CD14-positive monocyte (primary cell): Measurements from ENCODE around the gene HLA-DOB. TPM values are rescaled to one million over a fixed set of nuclear protein-coding genes. Genes with fewer than 3 reads are reported as not detected.

Experiments
- DNase-seq, 3 donors: peaks; one replicate each; pipeline ENCODE4 v3.0.0-alpha.2; 2011 to 2022
- H2AFZ ChIP-seq: 2 replicates; pipeline ENCODE4 v1.6.0; 2012; ENCODE audit warnings: mild to moderate bottlenecking, low read depth, low read length, inconsistent platforms; ENCODE audit not compliant: insufficient read depth, poor library complexity, severe bottlenecking
- H3K27ac ChIP-seq, 2 donors: 1 replicate in 1 of 2; 2 replicates in 1 of 2; pipeline ENCODE4 v1.5.1; 2012 to 2013; ENCODE audit warnings: low read length in 2 of 2, control low read depth in 1 of 2, inconsistent platforms in 1 of 2, low read depth in 1 of 2, mild to moderate bottlenecking in 1 of 2
- H3K27me3 ChIP-seq, 2 donors: one replicate each; pipeline versions ENCODE4 v1.6.0 to v1.6.1; 2011 to 2013; ENCODE audit warnings: low read length in 2 of 2; ENCODE audit not compliant: control insufficient read depth in 2 of 2, insufficient read depth in 2 of 2
- H3K36me3 ChIP-seq, 2 donors: replicated peaks in 1 of 2; 1 replicate in 1 of 2; 2 replicates in 1 of 2; pipeline versions ENCODE4 v1.5.1 to v1.6.1; 2012 to 2013; ENCODE audit warnings: low read length in 2 of 2, control low read depth in 1 of 2, inconsistent platforms in 1 of 2, mild to moderate bottlenecking in 1 of 2; ENCODE audit not compliant: insufficient read depth in 2 of 2, control insufficient read depth in 1 of 2
- H3K4me1 ChIP-seq, 2 donors: 1 replicate in 1 of 2; 2 replicates in 1 of 2; pipeline versions ENCODE4 v1.5.1 to v1.6.1; 2012 to 2013; ENCODE audit warnings: low read length in 2 of 2, control low read depth in 1 of 2, inconsistent platforms in 1 of 2, mild to moderate bottlenecking in 1 of 2, moderate library complexity in 1 of 2; ENCODE audit not compliant: insufficient read depth in 2 of 2, control insufficient read depth in 1 of 2
- H3K4me2 ChIP-seq: replicated peaks from 2 replicates; pipeline ENCODE3; 2012; ENCODE audit warnings: low read length, moderate library complexity, mild to moderate bottlenecking; ENCODE audit not compliant: poor library complexity, severe bottlenecking; ENCODE audit errors: extremely low read depth
- H3K4me3 ChIP-seq, 3 experiments: fragments of 200-600 bp in 1 of 3; sonication (generic) in 1 of 3; replicated peaks in 1 of 3; 1 replicate in 2 of 3; 2 replicates in 1 of 3; pipeline ENCODE4 v1.5.1; 2011 to 2013; ENCODE audit warnings: low read length in 3 of 3, mild to moderate bottlenecking in 3 of 3, control low read depth in 2 of 3, low read depth in 2 of 3, inconsistent platforms in 1 of 3, moderate library complexity in 1 of 3
- H3K79me2 ChIP-seq: 2 replicates; pipeline ENCODE4 v1.6.0; 2012; ENCODE audit warnings: mild to moderate bottlenecking, control low read depth, inconsistent platforms, low read length, moderate library complexity; ENCODE audit not compliant: insufficient read depth
- H3K9ac ChIP-seq: 2 replicates; pipeline ENCODE4 v1.6.0; 2017; ENCODE audit warnings: low read length, mild to moderate bottlenecking; ENCODE audit not compliant: insufficient read depth, poor library complexity, severe bottlenecking
- H3K9me3 ChIP-seq, 2 donors: replicated peaks in 1 of 2; 1 replicate in 1 of 2; 2 replicates in 1 of 2; pipeline versions ENCODE4 v1.5.1 to v1.6.1; 2012 to 2013; ENCODE audit warnings: low read length in 2 of 2, control low read depth in 1 of 2; ENCODE audit not compliant: control insufficient read depth in 1 of 2, insufficient read depth in 1 of 2
- H4K20me1 ChIP-seq: 2 replicates; pipeline ENCODE4 v1.6.0; 2012; ENCODE audit warnings: mild to moderate bottlenecking, low read length, control low read depth, moderate library complexity; ENCODE audit not compliant: insufficient read depth
- H3K27ac Mint-ChIP-seq, 7 donors: one replicate each; pipeline ENCODE4 v1.8.0; 2020; ENCODE audit warnings: mild to moderate bottlenecking in 7 of 7, mixed read lengths in 7 of 7, moderate library complexity in 6 of 7, inconsistent platforms in 2 of 7
- H3K27me3 Mint-ChIP-seq, 3 donors: one replicate each; pipeline ENCODE4 v1.8.0; 2021 to 2022; ENCODE audit warnings: low read depth in 3 of 3, mild to moderate bottlenecking in 3 of 3, mixed read lengths in 3 of 3, moderate library complexity in 3 of 3, inconsistent platforms in 1 of 3
- H3K36me3 Mint-ChIP-seq, 2 donors: one replicate each; pipeline ENCODE4 v1.8.0; 2020; ENCODE audit warnings: mixed read lengths in 2 of 2, inconsistent platforms in 1 of 2, mild to moderate bottlenecking in 1 of 2
- H3K4me1 Mint-ChIP-seq: one replicate; pipeline ENCODE4 v1.8.0; 2020; ENCODE audit warnings: mild to moderate bottlenecking, mixed read lengths
- H3K4me3 Mint-ChIP-seq, 2 donors: one replicate each; pipeline ENCODE4 v1.8.0; 2020; ENCODE audit warnings: mild to moderate bottlenecking in 2 of 2, mixed read lengths in 2 of 2, moderate library complexity in 1 of 2
- H3K9me3 Mint-ChIP-seq, 7 donors: one replicate each; pipeline ENCODE4 v1.8.0; 2020 to 2022; ENCODE audit warnings: mixed read lengths in 7 of 7, mild to moderate bottlenecking in 6 of 7, moderate library complexity in 6 of 7, inconsistent platforms in 2 of 7
- WGBS: methylation state at CpG from one replicate; pipeline ENCODE4 v1.1.5; 2013; ENCODE audit warnings: missing lambda C conversion rate; ENCODE audit not compliant: insufficient coverage; 5-methylcytosine and 5-hydroxymethylcytosine counted together
- intact Hi-C, 2 donors: fragments of 100-400 bp; cut with micrococcal nuclease; formaldehyde crosslinking; loops; one replicate each; pipeline versions ENCODE4 v1.15.0 to v1.15.1; 2023
- polyA plus RNA-seq, 3 donors: library from polyadenylated mRNA; depleted of rRNA in 1 of 3; unstranded in 2 of 3; stranded (reverse) in 1 of 3; fragments of 300-500 nt in 2 of 3; fragments of >200 nt in 1 of 3; fragmentation: Illumina TruSeq in 2 of 3; gene quantifications; 1 replicate in 2 of 3; 2 replicates in 1 of 3; pipeline ENCODE4 v1.2.3, GENCODE V29; 2012 to 2021
- TF ChIP-seq, protein P1 (sequence below): fragments of 200-600 bp; IDR thresholded peaks from one replicate; pipeline ENCODE4 v1.8.0; 2022; ENCODE audit warnings: antibody characterized with exemption, mild to moderate bottlenecking

HLA-DOB gene
- polyA plus RNA-seq, 3 donors, result 0.25 to 6.2 (median 0.64) TPM

- Histone ChIP-seq H3K79me2 (peaks cover 13% of the 10 kb centered on the region), H3K4me1 (peaks cover 4 to 5% of the 10 kb centered on the region in 2 donors), H4K20me1 (peaks cover 25% of the 10 kb centered on the region), H3K4me2 (no peak overlapping the region), H3K9me3 (no peaks in the 10 kb centered on the region), H3K27ac (no peak overlapping the region), H3K36me3 (peaks cover 93 to 98% of the 10 kb centered on the region in 2 donors), H3K27me3 (no peaks in the 10 kb centered on the region), H2AFZ (no peak overlapping the region), H3K9ac (no peak overlapping the region), H3K4me3 (no peak overlapping the region)
- 97% methylated on average over 13 of the region's 13 CpGs for WGBS
- TF ChIP-seq, protein P1, sequence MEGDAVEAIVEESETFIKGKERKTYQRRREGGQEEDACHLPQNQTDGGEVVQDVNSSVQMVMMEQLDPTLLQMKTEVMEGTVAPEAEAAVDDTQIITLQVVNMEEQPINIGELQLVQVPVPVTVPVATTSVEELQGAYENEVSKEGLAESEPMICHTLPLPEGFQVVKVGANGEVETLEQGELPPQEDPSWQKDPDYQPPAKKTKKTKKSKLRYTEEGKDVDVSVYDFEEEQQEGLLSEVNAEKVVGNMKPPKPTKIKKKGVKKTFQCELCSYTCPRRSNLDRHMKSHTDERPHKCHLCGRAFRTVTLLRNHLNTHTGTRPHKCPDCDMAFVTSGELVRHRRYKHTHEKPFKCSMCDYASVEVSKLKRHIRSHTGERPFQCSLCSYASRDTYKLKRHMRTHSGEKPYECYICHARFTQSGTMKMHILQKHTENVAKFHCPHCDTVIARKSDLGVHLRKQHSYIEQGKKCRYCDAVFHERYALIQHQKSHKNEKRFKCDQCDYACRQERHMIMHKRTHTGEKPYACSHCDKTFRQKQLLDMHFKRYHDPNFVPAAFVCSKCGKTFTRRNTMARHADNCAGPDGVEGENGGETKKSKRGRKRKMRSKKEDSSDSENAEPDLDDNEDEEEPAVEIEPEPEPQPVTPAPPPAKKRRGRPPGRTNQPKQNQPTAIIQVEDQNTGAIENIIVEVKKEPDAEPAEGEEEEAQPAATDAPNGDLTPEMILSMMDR, result no peak
- no peaks in the 10 kb centered on the region for H3K9me3 Mint-ChIP-seq
- H3K4me1 Mint-ChIP-seq, result peaks cover 18% of the 10 kb centered on the region
- H3K27me3 Mint-ChIP-seq, result no peaks in the 10 kb centered on the region
- H3K4me3 Mint-ChIP-seq, result no peak overlapping the region
- intact Hi-C loops, result no loop called here
- peak overlapping the region in 2 of 7 donors; percentile 47 to 65 for H3K27ac Mint-ChIP-seq
- no peak for DNase-seq
- peaks cover 98 to 99% of the 10 kb centered on the region in 2 donors for H3K36me3 Mint-ChIP-seq
Observed at GRCh38 chr6:32832535-32832934, 15.7 kb upstream of the HLA-DOB start.

DNA sequence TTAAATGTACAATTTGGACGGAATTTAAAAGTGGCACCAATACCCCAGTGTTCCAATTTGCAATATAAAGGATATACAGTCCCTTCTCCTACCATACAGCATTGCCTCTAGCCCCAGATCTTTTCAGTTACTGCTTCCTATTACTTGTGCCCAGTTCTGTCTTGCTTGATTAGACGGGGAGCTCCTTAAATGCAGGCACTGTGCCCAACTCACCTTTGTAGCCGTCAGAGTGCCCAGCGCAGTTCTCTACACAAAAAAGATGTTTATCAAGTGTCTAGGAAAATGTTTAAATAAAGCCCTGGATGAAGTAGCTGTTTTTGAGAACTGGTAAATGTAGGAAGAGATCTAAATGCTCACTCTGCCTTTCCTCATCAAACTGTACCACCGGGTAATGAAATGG is 14.1 kb upstream of the HLA-DOB start:
- Histone ChIP-seq H3K79me2 (no peaks in the 10 kb centered on the region), H3K4me3 (no peak overlapping the region), H3K9ac (no peak overlapping the region), H2AFZ (no peak overlapping the region), H3K36me3 (peaks cover 83 to 99% of the 10 kb centered on the region in 2 donors), H3K9me3 (no peaks in the 10 kb centered on the region), H3K4me1 (no peaks in the 10 kb centered on the region), H3K4me2 (no peak overlapping the region), H3K27ac (no peak overlapping the region), H3K27me3 (no peaks in the 10 kb centered on the region), H4K20me1 (peaks cover 21% of the 10 kb centered on the region)
- Mint-ChIP-seq H3K27ac (no peak overlapping the region), H3K9me3 (no peaks in the 10 kb centered on the region), H3K4me3 (no peak overlapping the region), H3K36me3 (peaks cover 92% of the 10 kb centered on the region in 2 donors), H3K27me3 (no peaks in the 10 kb centered on the region), H3K4me1 (peaks cover 7% of the 10 kb centered on the region)
- TF ChIP-seq, protein P1, result no peak
- no peak for DNase-seq
- intact Hi-C loops, result no loop called here
- no CpG with 5 or more reads among the region's 5 CpGs for WGBS
